D341Med (cell line): ENCODE data around the gene RAG2.

Experiments used
- DNase-seq: peaks from one replicate; pipeline ENCODE4 v3.0.0; 2012; ENCODE audit warnings: low spot score

The RAG2 gene

GRCh38 chr11:36550385-36551115 is 47.5 kb downstream of the RAG2 start:
- no peak for DNase-seq
